ENCODE measurements around the gene GPRC5B. TPM values are rescaled to one million over a fixed set of nuclear protein-coding genes. Genes with fewer than 3 reads are reported as not detected.
A peak's percentile ranks its signal among the peaks of the same experiment; 100 is the strongest.

The GPRC5B gene
- total RNA-seq, 1 donor from 2014 or later, result 11.2 TPM

- no peak overlapping the region for H3K4me3 ChIP-seq (ENCODE audit: low read depth, low read length)
- DNase-seq (ENCODE audit: low read depth), result peak; percentile 62
- no peaks in the 10 kb centered on the region for H3K27me3 ChIP-seq (ENCODE audit: control insufficient read depth, insufficient read depth, low read length)
- peaks cover 1% of the 10 kb centered on the region for H3K36me3 ChIP-seq (ENCODE audit: control insufficient read depth, insufficient read depth, low read length)
- TF ChIP-seq, protein P1, sequence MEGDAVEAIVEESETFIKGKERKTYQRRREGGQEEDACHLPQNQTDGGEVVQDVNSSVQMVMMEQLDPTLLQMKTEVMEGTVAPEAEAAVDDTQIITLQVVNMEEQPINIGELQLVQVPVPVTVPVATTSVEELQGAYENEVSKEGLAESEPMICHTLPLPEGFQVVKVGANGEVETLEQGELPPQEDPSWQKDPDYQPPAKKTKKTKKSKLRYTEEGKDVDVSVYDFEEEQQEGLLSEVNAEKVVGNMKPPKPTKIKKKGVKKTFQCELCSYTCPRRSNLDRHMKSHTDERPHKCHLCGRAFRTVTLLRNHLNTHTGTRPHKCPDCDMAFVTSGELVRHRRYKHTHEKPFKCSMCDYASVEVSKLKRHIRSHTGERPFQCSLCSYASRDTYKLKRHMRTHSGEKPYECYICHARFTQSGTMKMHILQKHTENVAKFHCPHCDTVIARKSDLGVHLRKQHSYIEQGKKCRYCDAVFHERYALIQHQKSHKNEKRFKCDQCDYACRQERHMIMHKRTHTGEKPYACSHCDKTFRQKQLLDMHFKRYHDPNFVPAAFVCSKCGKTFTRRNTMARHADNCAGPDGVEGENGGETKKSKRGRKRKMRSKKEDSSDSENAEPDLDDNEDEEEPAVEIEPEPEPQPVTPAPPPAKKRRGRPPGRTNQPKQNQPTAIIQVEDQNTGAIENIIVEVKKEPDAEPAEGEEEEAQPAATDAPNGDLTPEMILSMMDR (IDR thresholded peaks at IDR 0.05; ENCODE audit: insufficient read depth, low read length, poor library complexity, severe bottlenecking), result peak; percentile 15
These were observed 5.3 kb downstream of the GPRC5B start for GRCh38 chr16:19879241-19879792.

GRCh38 chr16:19878757-19879156 is 5.9 kb downstream of the GPRC5B start:
- DNase-seq (ENCODE audit: low read depth), result no peak
- H3K27me3 ChIP-seq (ENCODE audit: control insufficient read depth, insufficient read depth, low read length), result no peaks in the 10 kb centered on the region
- TF ChIP-seq, protein P1 (IDR thresholded peaks at IDR 0.05; ENCODE audit: insufficient read depth, low read length, poor library complexity, severe bottlenecking), result no peak
- H3K4me3 ChIP-seq (ENCODE audit: low read depth, low read length), result no peak overlapping the region
- peaks cover 1% of the 10 kb centered on the region for H3K36me3 ChIP-seq (ENCODE audit: control insufficient read depth, insufficient read depth, low read length)

DNA sequence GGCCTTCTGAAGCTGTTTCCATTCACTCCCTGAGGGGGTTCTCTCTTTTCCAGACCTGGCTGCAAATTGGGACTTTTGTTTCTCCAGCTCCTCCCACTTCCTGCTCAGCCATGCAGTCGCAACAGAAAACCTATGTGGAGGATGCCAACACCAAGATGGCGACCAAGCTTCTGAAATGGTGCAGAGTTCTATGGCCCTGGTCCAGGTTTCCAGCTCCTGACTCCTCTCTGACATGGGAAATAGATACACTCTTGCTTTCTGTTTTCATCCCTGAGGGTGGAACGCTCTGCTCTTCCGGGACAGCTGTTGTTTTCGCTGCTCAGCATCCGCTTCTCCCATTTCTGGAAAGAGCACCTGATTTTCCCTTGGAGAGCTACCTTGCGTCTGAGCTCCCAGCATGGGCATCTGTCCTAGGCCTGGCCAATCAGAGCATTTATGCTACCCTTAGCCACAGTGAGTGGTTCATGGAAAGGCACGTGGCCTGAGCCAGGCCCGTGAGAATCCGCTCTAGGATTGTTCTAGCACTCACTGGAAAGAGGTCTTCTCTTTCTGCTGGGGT is 8.1 kb downstream of the GPRC5B start:
- Histone ChIP-seq H3K4me3 (ENCODE audit: low read depth, low read length) (no peak overlapping the region), H3K36me3 (ENCODE audit: control insufficient read depth, insufficient read depth, low read length) (peaks cover 2% of the 10 kb centered on the region), H3K27me3 (ENCODE audit: control insufficient read depth, insufficient read depth, low read length) (no peaks in the 10 kb centered on the region)
- no peak for DNase-seq (ENCODE audit: low read depth)
- TF ChIP-seq, protein P1 (IDR thresholded peaks at IDR 0.05; ENCODE audit: insufficient read depth, low read length, poor library complexity, severe bottlenecking), result no peak

GRCh38 chr16:19875900-19876299 is 8.7 kb downstream of the GPRC5B start:
- Histone ChIP-seq H3K4me3 (ENCODE audit: low read depth, low read length) (no peak overlapping the region), H3K27me3 (ENCODE audit: control insufficient read depth, insufficient read depth, low read length) (no peaks in the 10 kb centered on the region), H3K36me3 (ENCODE audit: control insufficient read depth, insufficient read depth, low read length) (peaks cover 2% of the 10 kb centered on the region)
- no peak for DNase-seq (ENCODE audit: low read depth)
- TF ChIP-seq, protein P1 (IDR thresholded peaks at IDR 0.05; ENCODE audit: insufficient read depth, low read length, poor library complexity, severe bottlenecking), result no peak

DNA sequence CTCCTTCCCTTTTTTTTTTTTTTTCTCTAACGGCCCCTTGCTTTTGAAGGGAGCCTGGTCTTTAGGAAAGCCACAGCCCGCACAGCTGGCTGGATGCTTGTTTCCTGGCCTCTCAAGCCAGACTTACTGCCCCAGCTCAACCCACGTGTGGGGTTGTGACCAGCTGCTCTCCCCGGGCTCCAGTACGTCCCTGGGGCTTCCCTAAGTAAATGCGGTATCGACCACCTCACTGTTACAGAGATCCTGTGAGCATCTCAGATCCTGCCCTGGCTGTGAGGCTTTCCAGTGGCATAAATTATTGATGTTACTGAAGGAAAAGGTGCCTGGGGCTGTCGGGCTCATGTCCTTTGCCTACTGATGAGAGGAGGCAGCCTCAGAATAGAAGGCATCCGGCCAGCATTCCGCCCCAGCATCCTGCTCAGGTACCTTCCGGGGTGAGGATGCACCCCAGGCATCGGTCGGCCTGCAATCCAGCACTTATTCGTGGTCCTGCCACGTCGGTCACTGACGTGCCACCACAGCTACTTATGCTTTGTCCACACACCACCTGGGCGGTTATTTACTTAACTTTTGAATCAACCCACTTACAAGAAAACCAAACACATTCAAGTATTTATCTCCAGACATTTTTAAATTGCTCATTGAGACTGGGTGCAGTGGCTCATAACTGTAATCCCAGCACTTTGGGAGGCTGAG is 9.6 kb downstream of the GPRC5B start:
- TF ChIP-seq, protein P1 (IDR thresholded peaks at IDR 0.05; ENCODE audit: insufficient read depth, low read length, poor library complexity, severe bottlenecking), result no peak
- peaks cover 2% of the 10 kb centered on the region for H3K36me3 ChIP-seq (ENCODE audit: control insufficient read depth, insufficient read depth, low read length)
- H3K27me3 ChIP-seq (ENCODE audit: control insufficient read depth, insufficient read depth, low read length), result no peaks in the 10 kb centered on the region
- no peak overlapping the region for H3K4me3 ChIP-seq (ENCODE audit: low read depth, low read length)
- DNase-seq (ENCODE audit: low read depth), result no peak

Data from kidney epithelial cell (primary cell).